Endothelial cell of umbilical vein (primary cell): Measurements from ENCODE around the gene CHRNA9. TPM values are rescaled to one million over a fixed set of nuclear protein-coding genes. Genes with fewer than 3 reads are reported as not detected.

Experiments
- BruUV-seq: library from RNA; stranded (reverse); fragments of 400-500 nt; replicated peaks from 2 replicates; lab custom pipeline; 2021; lab: Mats Ljungman, UMichigan
- CTCF ChIA-PET: fragments of 300-600, 350-600 bp; sonication (Branson Sonifier 250); formaldehyde crosslinking; loops from one replicate; lab custom pipeline; 2021; ENCODE audit warnings: antibody characterized with exemption, inconsistent platforms; lab: Charles Lee
- POLR2A ChIA-PET: fragments of 300-600, 350-600 bp; sonication (Branson Sonifier 250); formaldehyde crosslinking; loops from one replicate; lab custom pipeline; 2021; ENCODE audit warnings: antibody characterized with exemption, inconsistent platforms; lab: Charles Lee
- DNase-seq: peaks from one replicate; pipeline ENCODE4 v3.0.0-alpha.2; 2011; ENCODE audit warnings: low read depth, low spot score
- FAIRE-seq: peaks from 2 replicates; lab custom pipeline; 2011; peaks lifted over from hg19 to GRCh38; lab: Jason Lieb, UNC
- H2AFZ ChIP-seq: 2 replicates; pipeline ENCODE4 v1.6.0; 2012; ENCODE audit warnings: low read depth, low read length, control low read depth, inconsistent platforms
- H3K27ac ChIP-seq: 2 replicates; pipeline ENCODE4 v1.5.1; 2011; ENCODE audit warnings: low read depth, mild to moderate bottlenecking, control low read depth, low read length, moderate library complexity; ENCODE audit not compliant: insufficient read depth
- H3K27me3 ChIP-seq, 2 experiments: 2 replicates each; pipeline versions ENCODE4 v1.6.0 to v1.6.1; 2011; ENCODE audit warnings: low read length in 2 of 2, mixed read lengths in 1 of 2; ENCODE audit not compliant: control insufficient read depth in 2 of 2, insufficient read depth in 2 of 2
- H3K36me3 ChIP-seq, 2 experiments: 2 replicates in 1 of 2; 3 replicates in 1 of 2; pipeline ENCODE4 v1.5.1; 2011; ENCODE audit warnings: low read length in 2 of 2, mild to moderate bottlenecking in 1 of 2, moderate library complexity in 1 of 2; ENCODE audit not compliant: control insufficient read depth in 2 of 2, insufficient read depth in 2 of 2; ENCODE audit errors: extremely low read depth in 1 of 2
- H3K4me1 ChIP-seq: 3 replicates; pipeline ENCODE4 v1.5.1; 2011; ENCODE audit warnings: mild to moderate bottlenecking, low read length; ENCODE audit not compliant: control insufficient read depth, insufficient read depth; ENCODE audit errors: extremely low read depth
- H3K4me2 ChIP-seq: 2 replicates; pipeline ENCODE4 v1.6.1; 2011; ENCODE audit warnings: low read length, control low read depth, mixed read lengths; ENCODE audit not compliant: insufficient read depth
- H3K4me3 ChIP-seq, 3 experiments: fragments of 200-600 bp in 1 of 3; sonication (generic), shearing (Covaris generic) in 1 of 3; replicated peaks in 1 of 3; 2 replicates each; pipeline ENCODE4 v1.5.1; 2011 to 2016; ENCODE audit warnings: control low read depth in 3 of 3, low read length in 3 of 3, mild to moderate bottlenecking in 2 of 3, inconsistent platforms in 1 of 3, low read depth in 1 of 3, moderate library complexity in 1 of 3; ENCODE audit not compliant: insufficient read depth in 1 of 3
- H3K79me2 ChIP-seq: 2 replicates; pipeline ENCODE4 v1.6.0; 2012; ENCODE audit warnings: low read length, inconsistent platforms; ENCODE audit not compliant: control insufficient read depth, insufficient read depth
- H3K9ac ChIP-seq: replicated peaks from 2 replicates; pipeline ENCODE3; 2011; ENCODE audit warnings: low read length, control low read depth; ENCODE audit not compliant: insufficient read depth; ENCODE audit errors: extremely low read depth
- H3K9me1 ChIP-seq: replicated peaks from 3 replicates; pipeline ENCODE4 v1.6.0; 2011; ENCODE audit warnings: mild to moderate bottlenecking, low read length; ENCODE audit not compliant: control insufficient read depth, insufficient read depth; ENCODE audit errors: extremely low read depth
- H3K9me3 ChIP-seq: replicated peaks from 2 replicates; pipeline ENCODE4 v1.5.1; 2012; ENCODE audit warnings: low read length, inconsistent platforms; ENCODE audit not compliant: control insufficient read depth, insufficient read depth
- H4K20me1 ChIP-seq: replicated peaks from 2 replicates; pipeline ENCODE3; 2011; ENCODE audit warnings: mild to moderate bottlenecking, low read length; ENCODE audit not compliant: control insufficient read depth, insufficient read depth; ENCODE audit errors: extremely low read depth
- EZH2 ChIP-seq: IDR thresholded peaks from 2 replicates; pipeline ENCODE4 v1.6.1; 2012; ENCODE audit warnings: borderline replicate concordance, low read depth, mild to moderate bottlenecking, moderate library complexity, low read length, inconsistent platforms; ENCODE audit not compliant: severe bottlenecking
- FOS ChIP-seq: IDR thresholded peaks from 2 replicates; pipeline ENCODE4 v1.6.1; 2011; ENCODE audit warnings: mild to moderate bottlenecking, low read length, moderate library complexity, borderline replicate concordance; ENCODE audit not compliant: insufficient read depth
- GATA2 ChIP-seq: IDR thresholded peaks from 2 replicates; pipeline ENCODE4 v1.7.0; 2011; ENCODE audit warnings: low read depth, mild to moderate bottlenecking, moderate library complexity, mixed read lengths, low read length; ENCODE audit not compliant: insufficient read length, insufficient read depth
- JUN ChIP-seq: IDR thresholded peaks from 2 replicates; pipeline ENCODE4 v1.6.1; 2011; ENCODE audit warnings: borderline replicate concordance, low read depth; ENCODE audit not compliant: insufficient read length, insufficient read depth
- MAX ChIP-seq: IDR thresholded peaks from 2 replicates; pipeline ENCODE4 v1.6.1; 2011; ENCODE audit not compliant: insufficient read depth, insufficient read length
- MYC ChIP-seq: IDR thresholded peaks from one replicate; pipeline ENCODE4 v1.6.1; 2011; ENCODE audit warnings: mild to moderate bottlenecking, low read depth, low read length
- POLR2A ChIP-seq: IDR thresholded peaks from 2 replicates; pipeline ENCODE4 v1.6.1; 2012; ENCODE audit warnings: low read depth, mild to moderate bottlenecking, control low read depth, low read length
- POLR2AphosphoS5 ChIP-seq: IDR thresholded peaks from 2 replicates; pipeline ENCODE4 v1.6.1; 2012; ENCODE audit warnings: low read depth, mild to moderate bottlenecking, control low read depth, low read length, moderate library complexity; ENCODE audit not compliant: insufficient read depth
- dilution Hi-C: fragments of 300-500 bp; cut with MboI; formaldehyde crosslinking; loops from one replicate; pipeline ENCODE4 v1.15.0; 2019; ENCODE audit warnings: low sequenced_read_pairs; ENCODE audit not compliant: extremely low pct_ligation_motif_present
- intact Hi-C: fragments of 100-400 bp; cut with micrococcal nuclease; formaldehyde crosslinking; loops from one replicate; pipeline ENCODE4 v1.10.0; 2022
- polyA plus RNA-seq, 4 experiments: library from polyadenylated mRNA; depleted of rRNA in 3 of 4; stranded (reverse) in 3 of 4; unstranded in 1 of 4; fragments of >200 nt; gene quantifications; 2 replicates each; pipeline versions ENCODE4 v1.2.1 to v1.2.3, GENCODE V29; 2011 to 2012; ENCODE audit warnings: missing spikeins in 1 of 4
- total RNA-seq: library from RNA; stranded (reverse); gene quantifications from 2 replicates; pipeline ENCODE4 v1.2.3, GENCODE V29; 2021
- TF ChIP-seq, protein P1 (sequence below), 2 donors: IDR thresholded peaks; 1 replicate in 1 of 2; 2 replicates in 1 of 2; pipeline ENCODE4 v1.5.1; 2011; ENCODE audit warnings: low read length in 2 of 2, mild to moderate bottlenecking in 2 of 2, moderate library complexity in 2 of 2, control low read depth in 1 of 2, inconsistent platforms in 1 of 2, low read depth in 1 of 2; ENCODE audit not compliant: insufficient read depth in 1 of 2; ENCODE audit errors: extremely low read depth in 1 of 2

Gene CHRNA9
- total and polyA plus RNA-seq, 2 donors (not counting 3 experiments of a cell fraction or from before 2014, with no cell fraction given): not detected

DNA sequence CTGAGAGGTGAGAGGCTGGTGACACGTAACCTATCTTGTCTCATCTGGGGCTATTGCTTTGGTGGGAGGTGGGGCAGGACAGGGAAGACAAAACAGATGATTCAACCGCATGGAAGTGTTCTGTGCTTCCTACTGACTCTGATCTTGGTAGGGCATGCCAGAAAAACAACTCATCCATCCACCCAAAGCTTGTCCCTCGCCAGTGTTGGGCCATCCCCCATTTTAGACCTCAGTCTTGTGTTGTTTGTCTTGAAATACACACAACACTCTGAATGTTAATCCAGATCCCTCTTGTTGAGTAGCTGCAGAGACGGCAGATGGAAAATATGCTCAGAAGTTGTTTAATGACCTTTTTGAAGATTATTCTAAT, 377 bp downstream of the CHRNA9 start:
- ChIA-PET POLR2A (no interaction called here), CTCF (interaction anchor here (0.7 to 4.0 kb wide), 2 partner anchors 10 to 19 kb away, joined by 3 to 21 read pairs; no protein-coding TSS in a partner anchor)
- Histone ChIP-seq H3K4me3 (no peak overlapping the region), H3K36me3 (no peaks in the 10 kb centered on the region), H2AFZ (no peak overlapping the region), H3K79me2 (no peaks in the 10 kb centered on the region), H3K9me1 (no peaks in the 10 kb centered on the region), H3K9me3 (no peaks in the 10 kb centered on the region), H3K27ac (no peak overlapping the region), H3K27me3 (peaks cover 4 to 8% of the 10 kb centered on the region in 2 experiments), H3K9ac (no peak overlapping the region), H4K20me1 (no peaks in the 10 kb centered on the region), H3K4me2 (no peak overlapping the region), H3K4me1 (no peaks in the 10 kb centered on the region)
- intact Hi-C loops: no loop called here
- TF ChIP-seq, protein P1, sequence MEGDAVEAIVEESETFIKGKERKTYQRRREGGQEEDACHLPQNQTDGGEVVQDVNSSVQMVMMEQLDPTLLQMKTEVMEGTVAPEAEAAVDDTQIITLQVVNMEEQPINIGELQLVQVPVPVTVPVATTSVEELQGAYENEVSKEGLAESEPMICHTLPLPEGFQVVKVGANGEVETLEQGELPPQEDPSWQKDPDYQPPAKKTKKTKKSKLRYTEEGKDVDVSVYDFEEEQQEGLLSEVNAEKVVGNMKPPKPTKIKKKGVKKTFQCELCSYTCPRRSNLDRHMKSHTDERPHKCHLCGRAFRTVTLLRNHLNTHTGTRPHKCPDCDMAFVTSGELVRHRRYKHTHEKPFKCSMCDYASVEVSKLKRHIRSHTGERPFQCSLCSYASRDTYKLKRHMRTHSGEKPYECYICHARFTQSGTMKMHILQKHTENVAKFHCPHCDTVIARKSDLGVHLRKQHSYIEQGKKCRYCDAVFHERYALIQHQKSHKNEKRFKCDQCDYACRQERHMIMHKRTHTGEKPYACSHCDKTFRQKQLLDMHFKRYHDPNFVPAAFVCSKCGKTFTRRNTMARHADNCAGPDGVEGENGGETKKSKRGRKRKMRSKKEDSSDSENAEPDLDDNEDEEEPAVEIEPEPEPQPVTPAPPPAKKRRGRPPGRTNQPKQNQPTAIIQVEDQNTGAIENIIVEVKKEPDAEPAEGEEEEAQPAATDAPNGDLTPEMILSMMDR (IDR thresholded peaks at IDR 0.05; ENCODE audit: extremely low read depth in 1 of 2, insufficient read depth in 1 of 2, low read depth in 1 of 2, low read length in 2 of 2): no peak
- TF ChIP-seq POLR2A (no peak), FOS (no peak), POLR2AphosphoS5 (no peak), GATA2 (no peak)
- dilution Hi-C loops: no loop called here
- no TSS peak for BruUV-seq
- FAIRE-seq (no peak), DNase-seq (no peak)

DNA sequence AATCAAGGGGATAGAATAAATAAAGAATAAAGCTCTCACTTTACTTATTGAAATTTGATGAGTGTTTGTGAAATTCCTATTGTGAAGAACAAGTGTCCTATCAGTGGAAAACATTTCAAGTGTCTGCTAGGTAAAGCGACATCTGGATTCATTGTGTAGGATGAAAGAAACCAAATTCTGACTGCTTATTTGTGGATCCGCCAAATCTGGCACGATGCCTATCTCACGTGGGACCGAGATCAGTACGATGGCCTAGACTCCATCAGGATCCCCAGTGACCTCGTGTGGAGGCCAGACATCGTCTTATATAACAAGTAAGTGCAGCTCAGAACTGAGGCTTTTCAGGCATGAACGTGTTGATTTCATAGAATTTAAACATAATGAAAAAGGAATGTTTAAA, 1.9 kb downstream of the CHRNA9 start:
- no peak for TF ChIP-seq EZH2
- TF ChIP-seq MYC: no peak
- TF ChIP-seq, protein P1 (IDR thresholded peaks at IDR 0.05; ENCODE audit: extremely low read depth in 1 of 2, insufficient read depth in 1 of 2, low read depth in 1 of 2, low read length in 2 of 2): no peak
- TF ChIP-seq GATA2: no peak
- TF ChIP-seq JUN: no peak
- no peak for TF ChIP-seq MAX
- dilution Hi-C loops: no loop called here
- CTCF ChIA-PET: interaction anchor here (0.8 kb wide), 1 partner anchor 12 kb away, joined by 3 read pairs; no protein-coding TSS in a partner anchor
- POLR2A ChIA-PET: no interaction called here
- no peak overlapping the region for H3K27ac ChIP-seq
- H2AFZ ChIP-seq: no peak overlapping the region
- no peaks in the 10 kb centered on the region for H3K4me1 ChIP-seq
- no peak for FAIRE-seq
- H3K79me2 ChIP-seq: no peaks in the 10 kb centered on the region
- H3K27me3 ChIP-seq: peaks cover 6 to 8% of the 10 kb centered on the region in 2 experiments
- no peak overlapping the region for H3K4me2 ChIP-seq
- no peaks in the 10 kb centered on the region for H4K20me1 ChIP-seq
- H3K9me1 ChIP-seq: no peaks in the 10 kb centered on the region
- H3K36me3 ChIP-seq: no peaks in the 10 kb centered on the region
- no peak overlapping the region for H3K4me3 ChIP-seq
- no peaks in the 10 kb centered on the region for H3K9me3 ChIP-seq
- BruUV-seq: no TSS peak
- no peak overlapping the region for H3K9ac ChIP-seq
- intact Hi-C loops: no loop called here
- DNase-seq: no peak
